Stimulated activated CD8-positive, alpha-beta memory T cell treated with anti-CD3 and anti-CD28 coated beads, Interleukin-12 subunit alpha, Interleukin-12 subunit beta, amount 100 ng/mL, for 4 hours (primary cell): ENCODE results near the gene RBP5.

Experiments used
- DNase-seq: peaks from one replicate; pipeline ENCODE4 v3.0.0-alpha.2; 2020; ENCODE audit warnings: low read depth

RBP5 gene

DNA sequence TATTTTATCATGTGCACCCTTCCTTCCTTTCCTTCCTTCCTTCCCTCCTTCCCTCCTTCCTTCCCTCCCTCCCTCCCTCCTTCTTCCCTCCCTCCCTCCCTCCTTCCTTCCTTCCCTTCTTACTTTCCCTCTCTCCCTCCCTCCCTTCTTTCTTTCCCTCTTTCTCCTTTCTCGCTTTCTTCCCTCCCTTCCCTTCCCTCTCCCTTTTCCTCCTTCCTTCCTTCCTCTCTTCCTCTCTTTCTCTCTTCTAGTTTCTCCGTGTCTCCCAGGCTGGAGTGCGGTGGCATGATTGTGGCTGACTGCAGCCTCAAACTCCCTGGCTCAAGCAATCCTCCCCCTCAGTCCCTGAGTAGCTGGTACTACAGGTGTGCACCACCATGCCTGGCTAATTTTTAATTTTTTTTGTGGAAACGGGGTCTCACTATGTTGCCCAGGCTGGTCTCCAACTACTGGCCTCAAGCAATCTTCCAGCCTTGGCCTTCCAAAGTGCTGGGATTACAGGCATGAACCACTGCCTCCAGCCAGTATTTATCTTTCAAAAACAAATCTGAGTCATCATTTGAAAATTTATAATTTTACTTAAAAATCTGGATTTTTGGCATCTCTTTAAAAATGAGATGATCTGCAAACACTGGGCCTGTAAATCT, 27.5 kb downstream of the RBP5 start:
- DNase-seq: no peak

DNA sequence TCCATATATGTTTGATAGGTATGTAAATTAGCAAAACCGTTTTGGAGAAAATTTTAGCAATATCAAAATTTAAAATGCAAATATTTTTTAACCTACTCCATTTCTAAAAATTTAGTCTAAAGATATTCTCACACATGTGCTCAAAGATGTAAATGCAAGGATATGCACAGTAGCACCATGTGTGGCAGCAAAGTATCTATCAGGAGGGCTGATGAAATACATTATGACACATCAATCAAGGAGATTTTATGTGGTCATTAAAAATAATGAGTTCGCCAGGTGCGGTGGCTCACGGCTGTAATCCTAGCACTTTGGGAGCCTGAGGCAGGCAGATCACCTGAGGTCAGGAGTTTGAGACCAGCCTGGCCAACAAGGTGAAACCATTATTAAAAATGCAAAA, 28.4 kb downstream of the RBP5 start:
- DNase-seq: no peak

DNA sequence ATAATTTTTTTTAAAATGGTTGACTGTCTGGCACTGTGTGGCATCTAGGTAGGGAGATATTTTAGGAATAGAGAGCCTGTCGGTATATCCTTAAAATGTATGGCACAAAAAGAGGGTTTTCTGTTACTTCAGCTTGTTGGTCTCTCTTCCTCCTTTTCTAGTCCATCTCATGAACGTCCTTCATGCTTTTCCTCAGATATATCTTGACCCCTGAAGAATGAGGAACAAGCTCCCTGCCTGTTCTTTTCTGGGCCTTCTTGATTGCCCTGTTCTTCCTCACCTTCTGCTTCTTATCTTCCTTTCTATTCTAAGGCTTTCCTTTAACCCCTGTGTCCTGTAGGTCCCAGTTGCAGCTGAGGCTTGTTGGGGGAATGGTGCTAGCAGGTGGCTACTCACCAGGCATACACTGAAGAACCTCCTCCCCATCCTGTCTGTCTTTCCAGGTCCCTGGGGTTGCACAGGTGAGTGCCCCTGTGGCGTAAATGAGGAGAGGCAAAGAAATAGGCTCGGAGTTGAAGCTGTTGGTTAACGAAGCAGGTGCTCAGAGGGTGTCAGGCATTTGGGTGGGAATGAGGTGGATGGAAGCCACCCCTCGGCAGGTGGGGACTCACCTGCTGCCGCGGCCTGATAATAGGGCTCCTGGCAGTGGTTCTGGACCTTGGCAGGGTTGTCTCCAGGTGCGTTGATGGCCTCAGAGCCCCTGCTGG, 29.2 kb downstream of the RBP5 start:
- DNase-seq: no peak

GRCh38 chr12:7096979-7097378, 31.7 kb downstream of the RBP5 start:
- DNase-seq: no peak

DNA sequence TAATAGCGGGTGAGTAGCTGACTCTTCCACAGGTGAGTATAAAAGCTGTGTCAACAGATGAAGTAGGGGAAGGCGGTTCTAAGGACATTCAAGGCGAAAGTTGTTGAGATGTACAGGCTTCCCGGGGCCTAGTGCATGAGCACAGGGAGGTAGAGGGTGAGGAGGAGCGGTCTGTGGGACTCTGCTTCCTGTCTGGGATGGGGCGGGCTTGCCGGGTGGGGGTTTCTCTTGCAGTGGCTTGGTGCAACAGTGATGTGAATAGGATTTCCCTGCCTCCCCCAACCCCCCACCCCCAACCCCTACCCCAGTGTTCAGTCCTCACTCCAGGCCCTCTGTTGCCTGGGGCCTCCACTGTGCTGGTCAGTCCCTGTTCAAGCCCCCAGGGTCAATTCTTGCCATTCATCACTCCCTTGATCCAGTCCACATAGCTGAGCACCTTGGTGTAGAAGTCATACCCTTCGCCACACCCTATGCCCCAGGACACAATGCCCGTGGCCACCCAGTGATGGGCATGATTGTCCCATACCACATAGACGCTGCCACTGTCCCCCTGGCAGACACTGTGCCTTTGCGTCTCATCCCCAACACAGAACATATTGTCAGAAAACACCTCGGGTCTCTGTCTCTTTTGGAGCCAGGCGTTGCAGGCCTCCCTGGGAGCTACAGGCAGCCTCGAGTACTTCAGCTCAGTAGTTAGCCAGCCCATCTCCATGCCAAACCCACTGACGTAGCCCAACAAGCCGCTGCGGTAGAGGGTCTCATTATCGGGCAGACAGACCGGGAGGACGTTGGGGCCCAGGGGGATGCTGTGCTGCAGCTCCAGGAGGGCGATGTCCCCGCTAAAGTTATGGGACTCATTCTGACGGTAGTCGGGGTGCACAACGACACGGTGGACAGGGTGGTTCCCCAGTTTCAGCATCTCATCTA, 32.4 kb downstream of the RBP5 start:
- DNase-seq: no peak

GRCh38 chr12:7093892-7094291, 34.8 kb downstream of the RBP5 start:
- DNase-seq: no peak

DNA sequence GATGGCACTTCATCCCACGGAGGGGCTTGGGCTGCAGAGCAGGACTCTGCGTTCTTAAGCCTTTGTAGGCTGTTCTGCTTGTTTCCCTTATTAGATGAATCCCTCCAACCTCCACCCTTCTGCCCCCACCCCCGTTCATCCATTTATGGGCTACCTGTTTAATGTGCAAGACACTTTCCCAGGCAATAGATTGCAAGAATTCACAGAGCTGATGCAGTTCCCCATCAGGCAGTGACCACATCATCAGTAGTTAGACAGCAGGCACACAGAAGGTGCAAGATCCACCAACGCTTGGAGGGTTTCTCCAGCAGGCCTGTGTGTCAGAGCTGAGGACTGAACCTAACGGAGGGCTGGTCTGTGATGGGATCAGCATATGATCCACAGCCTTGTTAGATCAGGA, 35.2 kb downstream of the RBP5 start:
- no peak for DNase-seq

DNA sequence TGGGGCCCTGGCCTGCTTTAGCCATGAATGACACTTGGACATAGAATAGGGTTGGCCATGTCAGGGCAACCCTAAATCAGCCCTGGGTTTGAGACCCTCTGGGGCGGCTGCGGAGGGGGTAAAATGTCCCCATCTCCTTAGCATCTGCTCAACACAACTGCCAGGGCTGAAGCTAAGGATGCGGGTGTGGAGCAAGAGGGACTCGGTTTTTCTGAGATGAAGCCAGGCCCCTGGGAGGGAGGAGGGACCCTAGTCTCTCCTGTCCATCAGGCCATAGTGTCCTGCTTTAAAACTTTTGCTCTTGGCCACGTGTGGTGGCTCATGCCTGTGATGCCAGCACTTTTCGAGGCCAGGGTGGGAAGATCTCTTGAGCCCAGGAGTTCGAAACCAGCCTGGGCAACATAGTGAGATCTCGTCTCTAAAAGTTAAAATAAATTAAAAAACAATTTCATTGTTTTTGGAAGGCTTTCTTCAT, 35.7 kb downstream of the RBP5 start:
- no peak for DNase-seq

GRCh38 chr12:7092229-7092985, 36.3 kb downstream of the RBP5 start, which contains the start of gene C1R:
Gene C1R (minus strand): TSS chr12:7092445. CDS start chr12:7092388, 57 bp downstream.
- DNase-seq: peak; percentile 32

GRCh38 chr12:7091660-7092228, 36.9 kb downstream of the RBP5 start:
- no peak for DNase-seq

DNA sequence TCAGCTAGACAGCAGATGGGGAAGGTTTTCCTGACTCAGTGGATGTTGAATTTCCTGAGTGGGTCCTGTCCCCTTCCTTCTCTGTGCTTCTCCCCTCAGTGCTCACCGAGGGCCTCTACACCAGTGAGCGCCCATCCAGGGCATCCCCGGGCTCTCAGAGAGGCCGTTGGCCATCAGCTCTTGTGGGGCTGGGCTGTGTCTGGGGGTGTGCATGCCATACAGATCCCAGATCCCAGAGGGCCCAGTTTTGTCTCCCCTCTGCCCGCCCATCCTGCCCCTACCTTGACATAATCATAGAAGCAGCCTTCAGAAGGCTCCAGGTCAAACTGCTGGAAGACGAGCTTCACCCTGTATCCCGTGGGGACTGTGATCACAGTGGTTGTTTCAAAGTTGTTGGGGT, 37.5 kb downstream of the RBP5 start:
- DNase-seq: no peak

DNA sequence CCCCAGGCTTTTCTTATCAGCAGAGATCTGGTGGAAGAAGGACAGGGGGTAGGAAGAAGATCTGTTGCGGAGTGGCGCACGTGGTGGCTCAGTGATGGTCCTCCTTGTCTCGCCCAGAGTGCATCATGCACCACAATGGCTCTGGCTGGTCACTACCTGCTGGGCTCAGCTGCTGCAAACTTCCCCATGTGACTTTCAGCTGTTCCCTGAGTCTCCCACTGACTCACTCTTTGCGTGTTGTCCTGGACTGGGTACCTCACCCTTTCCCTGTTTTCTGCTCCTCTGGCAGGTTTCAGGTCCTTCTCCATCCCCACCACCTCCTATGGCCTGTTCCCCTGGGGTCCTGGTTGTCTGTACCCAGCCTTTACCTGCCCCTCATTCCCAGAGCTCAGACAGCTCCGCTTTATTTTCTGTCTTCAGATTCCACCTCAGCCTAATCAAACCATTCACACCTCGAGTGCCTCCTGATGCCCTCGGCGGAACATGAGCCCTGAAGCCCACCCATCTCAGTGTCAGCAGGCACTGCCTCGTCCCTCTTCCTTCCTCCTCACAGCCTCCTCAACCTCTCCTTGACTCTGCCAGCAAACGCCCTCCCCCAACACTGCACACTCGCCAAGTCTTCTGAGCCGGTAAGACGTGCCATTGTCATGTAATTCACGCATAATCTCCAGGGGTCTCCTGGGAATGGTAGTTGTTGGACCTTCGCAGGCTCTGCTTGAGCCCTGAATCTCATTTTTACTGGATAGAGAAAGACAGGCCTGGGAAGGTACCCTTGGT, 38.3 kb downstream of the RBP5 start:
- DNase-seq: no peak

DNA sequence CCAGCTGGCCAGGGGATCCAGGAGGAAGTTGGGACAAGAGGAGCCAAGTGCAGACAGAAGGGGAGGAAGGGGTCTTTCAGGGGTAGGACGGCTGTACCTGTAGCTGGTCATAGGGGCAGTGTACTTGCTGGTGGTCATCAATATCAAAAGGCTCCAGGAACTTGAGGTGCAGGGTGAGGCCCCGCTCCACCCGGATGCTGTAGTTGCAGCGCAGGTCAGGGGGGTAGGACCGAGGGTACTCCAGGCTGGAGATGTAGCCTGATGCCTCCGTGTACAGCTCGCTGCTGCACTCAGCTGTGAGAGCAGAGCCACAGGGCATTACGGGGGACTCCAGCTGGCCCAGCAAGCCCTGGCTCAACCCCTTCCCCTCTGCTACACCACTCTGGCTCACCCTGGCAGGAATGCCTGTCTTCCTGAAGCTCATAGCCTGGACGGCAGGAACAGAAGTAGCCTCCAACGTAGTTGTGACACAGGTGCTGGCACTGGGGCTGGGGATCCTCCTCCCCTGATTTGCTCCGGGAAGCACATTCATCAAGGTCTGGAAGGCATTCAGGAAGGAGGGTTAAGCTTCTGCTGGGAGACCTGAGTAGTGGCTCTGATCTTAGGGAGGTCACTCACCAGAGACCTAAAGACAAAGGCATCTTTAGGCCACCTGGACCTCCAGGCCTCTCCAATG, 39.4 kb downstream of the RBP5 start:
- DNase-seq: no peak

- DNase-seq: no peak
These were observed 45.6 kb downstream of the RBP5 start for GRCh38 chr12:7083125-7083524.

DNA sequence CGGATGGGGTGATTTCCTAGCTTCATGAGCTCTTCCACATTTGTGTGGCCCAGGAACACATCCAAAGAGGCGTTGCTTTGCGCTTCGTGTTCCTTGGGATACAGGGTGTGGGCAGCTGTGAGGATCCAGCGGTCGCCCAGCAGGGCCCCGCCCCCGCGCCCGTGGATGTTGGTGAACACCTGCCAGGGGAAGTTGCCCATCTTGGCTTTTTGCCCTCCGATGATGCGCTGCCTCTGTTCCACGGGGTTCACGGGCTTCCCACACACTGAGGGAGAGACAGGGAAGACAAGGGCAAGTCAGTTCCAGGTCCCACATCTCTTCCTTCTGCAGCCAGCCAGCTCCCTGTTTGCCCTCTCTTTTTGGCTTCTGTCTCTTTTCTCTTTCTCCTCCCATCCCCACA, 47.7 kb downstream of the RBP5 start:
- no peak for DNase-seq

- no peak for DNase-seq
These were observed 48.9 kb downstream of the RBP5 start for GRCh38 chr12:7079826-7080125.

DNA sequence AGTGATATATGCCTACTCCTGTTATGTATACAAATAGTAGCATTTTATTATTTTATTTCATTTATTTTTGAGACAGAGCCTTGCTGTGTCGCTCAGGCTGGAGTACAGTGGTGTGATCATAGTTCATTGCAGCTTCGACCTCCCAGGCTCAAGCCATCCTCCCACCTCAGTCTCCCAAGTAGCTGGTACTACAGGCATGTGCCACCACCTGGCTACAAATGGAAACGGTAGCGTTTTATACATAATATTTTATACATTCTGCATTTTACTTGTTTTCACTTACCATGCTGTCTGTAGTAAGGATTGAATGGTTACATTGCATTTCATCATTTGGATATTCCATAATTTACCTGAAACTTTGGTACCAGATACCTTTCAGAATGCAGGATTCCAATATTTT, 50.5 kb downstream of the RBP5 start:
- DNase-seq: no peak

- DNase-seq: no peak
These were observed 52.2 kb downstream of the RBP5 start for GRCh38 chr12:7076493-7076892.

GRCh38 chr12:7075939-7076338, 52.8 kb downstream of the RBP5 start:
- DNase-seq: no peak

DNA sequence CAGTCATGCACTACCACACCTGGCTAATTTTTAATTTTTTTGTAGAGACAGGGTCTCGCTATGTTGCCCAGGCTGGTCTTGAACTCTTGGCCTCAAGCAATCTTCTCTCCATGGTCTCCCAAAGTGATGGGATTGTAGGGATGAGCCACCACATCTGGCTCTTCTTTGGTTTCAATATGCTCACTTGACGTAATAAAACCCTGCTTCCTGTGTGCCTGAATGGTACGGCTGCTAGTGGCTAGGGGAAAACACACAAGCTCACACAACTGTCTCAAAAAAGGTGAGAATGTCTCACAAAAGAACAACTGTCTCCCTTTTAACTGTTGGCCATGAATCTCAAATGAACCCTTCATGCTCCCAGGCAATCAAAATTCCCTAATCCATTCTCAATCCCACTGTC, 53.2 kb downstream of the RBP5 start:
- DNase-seq: no peak
